Neural crest cell (in vitro differentiated cells): Measurements from ENCODE around the gene ANKRD29. TPM values are rescaled to one million over a fixed set of nuclear protein-coding genes. Genes with fewer than 3 reads are reported as not detected.

Experiments
- DNase-seq: peaks from one replicate; pipeline ENCODE4 v3.0.0; 2021; ENCODE audit warnings: low read depth, mixed read lengths, low spot score
- H3K27ac Mint-ChIP-seq: one replicate; pipeline ENCODE4 v1.8.0; 2021; ENCODE audit warnings: mild to moderate bottlenecking, mixed read lengths; ENCODE audit not compliant: unreplicated experiment
- H3K27me3 Mint-ChIP-seq: 2 replicates; pipeline ENCODE4 v1.8.0; 2021; ENCODE audit warnings: low read depth, mild to moderate bottlenecking, mixed read lengths
- H3K36me3 Mint-ChIP-seq: 2 replicates; pipeline ENCODE4 v1.8.0; 2021; ENCODE audit warnings: low read depth, mild to moderate bottlenecking, mixed read lengths
- H3K4me1 Mint-ChIP-seq: 2 replicates; pipeline ENCODE4 v1.8.0; 2021; ENCODE audit warnings: mixed read lengths
- H3K4me3 Mint-ChIP-seq: one replicate; pipeline ENCODE4 v1.8.0; 2021; ENCODE audit warnings: mild to moderate bottlenecking, mixed read lengths
- H3K9me3 Mint-ChIP-seq: 2 replicates; pipeline ENCODE4 v1.8.0; 2021; ENCODE audit warnings: mixed read lengths
- total RNA-seq: library from RNA; stranded (reverse); gene quantifications from 2 replicates; pipeline ENCODE4 v1.2.1, GENCODE V29; 2021
- TF ChIP-seq, protein P1 (sequence below): fragments of 200-600 bp; sonication (generic); conservative IDR thresholded peaks from 2 replicates; pipeline ENCODE4 v1.5.0; 2021; ENCODE audit warnings: antibody characterized with exemption, mild to moderate bottlenecking

Gene ANKRD29
- total RNA-seq, 1 donor from 2014 or later = 0.61 TPM

DNA sequence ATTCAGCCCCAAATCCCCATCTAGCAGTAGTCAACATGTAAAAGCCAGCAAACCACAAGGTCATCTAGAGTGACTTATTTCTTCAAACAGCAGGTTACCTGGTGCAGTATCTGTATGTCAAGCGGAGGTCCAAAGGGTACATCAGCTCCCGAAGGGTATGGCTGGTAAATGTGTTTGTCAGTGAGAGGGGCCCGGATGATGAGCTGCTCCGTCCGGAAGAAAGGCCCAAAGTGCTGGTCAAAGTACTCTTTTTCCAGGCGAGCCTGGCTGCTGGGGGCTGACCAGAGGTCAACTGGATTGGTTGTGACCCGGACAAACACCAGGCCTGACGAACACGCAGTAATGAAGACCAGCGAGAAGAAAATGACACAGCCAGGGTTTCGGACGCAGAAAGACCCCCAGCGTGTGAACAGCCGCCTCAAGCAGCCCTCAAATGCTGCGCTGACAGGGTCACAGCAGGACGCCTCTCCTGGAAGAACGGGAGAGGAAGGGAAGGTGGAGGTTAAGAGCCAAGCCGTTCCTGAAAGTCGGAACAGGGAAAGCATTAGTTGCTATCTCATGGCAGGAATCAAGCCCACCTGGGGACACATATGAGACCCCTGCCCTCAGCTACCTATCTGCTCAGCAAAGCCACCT lies 106.4 kb downstream of the ANKRD29 start:
- Mint-ChIP-seq H3K36me3 (peaks cover 33% of the 10 kb centered on the region), H3K27ac (no peak overlapping the region), H3K4me1 (no peaks in the 10 kb centered on the region), H3K4me3 (no peak overlapping the region), H3K9me3 (no peaks in the 10 kb centered on the region), H3K27me3 (no peaks in the 10 kb centered on the region)
- no peak for DNase-seq
- TF ChIP-seq, protein P1, sequence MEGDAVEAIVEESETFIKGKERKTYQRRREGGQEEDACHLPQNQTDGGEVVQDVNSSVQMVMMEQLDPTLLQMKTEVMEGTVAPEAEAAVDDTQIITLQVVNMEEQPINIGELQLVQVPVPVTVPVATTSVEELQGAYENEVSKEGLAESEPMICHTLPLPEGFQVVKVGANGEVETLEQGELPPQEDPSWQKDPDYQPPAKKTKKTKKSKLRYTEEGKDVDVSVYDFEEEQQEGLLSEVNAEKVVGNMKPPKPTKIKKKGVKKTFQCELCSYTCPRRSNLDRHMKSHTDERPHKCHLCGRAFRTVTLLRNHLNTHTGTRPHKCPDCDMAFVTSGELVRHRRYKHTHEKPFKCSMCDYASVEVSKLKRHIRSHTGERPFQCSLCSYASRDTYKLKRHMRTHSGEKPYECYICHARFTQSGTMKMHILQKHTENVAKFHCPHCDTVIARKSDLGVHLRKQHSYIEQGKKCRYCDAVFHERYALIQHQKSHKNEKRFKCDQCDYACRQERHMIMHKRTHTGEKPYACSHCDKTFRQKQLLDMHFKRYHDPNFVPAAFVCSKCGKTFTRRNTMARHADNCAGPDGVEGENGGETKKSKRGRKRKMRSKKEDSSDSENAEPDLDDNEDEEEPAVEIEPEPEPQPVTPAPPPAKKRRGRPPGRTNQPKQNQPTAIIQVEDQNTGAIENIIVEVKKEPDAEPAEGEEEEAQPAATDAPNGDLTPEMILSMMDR = no peak

DNA sequence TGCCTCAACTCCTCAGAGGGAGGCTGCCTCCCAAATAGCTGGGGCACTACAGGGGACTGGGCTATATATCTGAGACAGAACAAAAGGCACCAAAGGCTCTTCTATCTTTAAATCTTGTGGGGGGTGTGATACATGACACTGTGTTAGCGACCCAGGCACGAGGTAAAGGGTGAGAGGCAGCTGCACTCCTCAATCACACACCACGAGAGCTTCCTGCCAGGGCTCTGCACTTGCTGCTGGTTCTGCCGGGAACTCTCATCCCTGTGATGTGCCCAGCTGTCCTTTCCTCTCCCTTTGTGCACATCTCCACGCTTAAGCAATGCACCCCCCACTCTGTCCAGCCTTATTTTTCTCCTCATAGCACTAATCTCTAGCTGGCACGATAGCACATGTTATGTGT lies 108.8 kb downstream of the ANKRD29 start:
- H3K27ac Mint-ChIP-seq = no peak overlapping the region
- H3K36me3 Mint-ChIP-seq = peaks cover 36% of the 10 kb centered on the region
- TF ChIP-seq, protein P1 = no peak
- H3K4me3 Mint-ChIP-seq = no peak overlapping the region
- H3K9me3 Mint-ChIP-seq = no peaks in the 10 kb centered on the region
- no peak for DNase-seq
- H3K27me3 Mint-ChIP-seq = no peaks in the 10 kb centered on the region
- H3K4me1 Mint-ChIP-seq = no peaks in the 10 kb centered on the region

DNA sequence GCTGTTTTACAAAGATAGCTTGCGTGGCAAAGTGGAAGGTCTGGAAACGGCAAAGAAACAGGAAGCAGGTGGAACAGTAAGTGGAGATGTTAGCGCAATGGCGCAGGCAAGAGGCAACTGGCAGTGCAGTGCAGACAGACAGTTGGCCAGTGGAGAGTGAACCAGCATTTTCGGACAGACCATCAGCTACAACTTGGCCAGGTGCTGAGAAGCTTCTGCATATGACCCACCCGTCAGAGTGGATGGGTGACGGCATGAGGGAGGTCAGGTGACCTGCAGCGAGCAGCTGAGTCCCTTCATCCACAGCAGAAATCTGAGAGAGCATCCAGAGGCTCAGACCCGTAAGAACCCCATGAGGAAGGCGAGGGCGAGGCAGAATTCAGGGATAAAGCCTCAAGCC lies 110.2 kb downstream of the ANKRD29 start:
- H3K4me3 Mint-ChIP-seq = no peak overlapping the region
- H3K36me3 Mint-ChIP-seq = peaks cover 33% of the 10 kb centered on the region
- no peaks in the 10 kb centered on the region for H3K27me3 Mint-ChIP-seq
- no peak overlapping the region for H3K27ac Mint-ChIP-seq
- DNase-seq = no peak
- no peaks in the 10 kb centered on the region for H3K4me1 Mint-ChIP-seq
- no peaks in the 10 kb centered on the region for H3K9me3 Mint-ChIP-seq
- TF ChIP-seq, protein P1 = no peak

DNA sequence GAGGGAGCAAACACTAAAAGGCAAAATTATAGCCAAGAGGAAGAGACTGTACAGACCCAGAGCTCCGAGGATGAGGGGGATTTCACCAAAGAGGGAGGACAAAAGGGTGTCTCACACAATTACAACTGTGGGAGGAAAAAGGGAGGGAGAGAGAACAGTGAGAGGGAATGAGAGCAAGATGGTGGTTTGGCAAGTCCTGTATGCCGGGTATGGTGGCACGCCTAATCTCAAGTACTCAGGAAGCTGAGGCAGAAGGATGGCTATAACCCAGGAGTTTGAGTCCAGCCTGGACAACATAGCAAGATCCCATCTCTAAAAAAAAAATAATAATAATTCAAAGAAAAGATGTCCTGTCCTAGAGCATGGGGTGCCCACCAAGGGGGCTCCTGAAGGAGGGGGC lies 110.7 kb downstream of the ANKRD29 start:
- no peaks in the 10 kb centered on the region for H3K4me1 Mint-ChIP-seq
- no peak for DNase-seq
- H3K4me3 Mint-ChIP-seq = no peak overlapping the region
- H3K9me3 Mint-ChIP-seq = no peaks in the 10 kb centered on the region
- TF ChIP-seq, protein P1 = no peak
- H3K27ac Mint-ChIP-seq = no peak overlapping the region
- H3K36me3 Mint-ChIP-seq = peaks cover 31% of the 10 kb centered on the region
- no peaks in the 10 kb centered on the region for H3K27me3 Mint-ChIP-seq

DNA sequence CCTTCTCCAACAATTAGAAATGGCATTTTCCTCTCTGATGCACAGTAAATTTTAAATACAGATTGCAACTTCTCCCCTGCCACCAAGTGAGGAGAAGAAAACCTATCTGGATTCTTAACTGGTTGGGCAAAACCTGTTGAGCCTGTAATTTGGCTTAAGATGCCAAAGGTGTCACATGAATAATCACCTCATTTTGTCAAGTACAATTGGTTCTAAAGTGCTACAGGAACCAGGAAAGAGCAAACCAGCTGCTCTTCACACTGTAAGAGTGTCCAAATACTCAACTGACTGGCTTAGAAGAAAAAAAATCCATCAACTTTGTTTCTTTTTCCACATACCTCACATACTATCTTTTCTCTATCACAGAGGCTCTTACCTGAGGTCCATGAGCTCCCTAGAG lies 111.8 kb downstream of the ANKRD29 start:
- no peak for DNase-seq
- Mint-ChIP-seq H3K9me3 (no peaks in the 10 kb centered on the region), H3K27ac (peak overlapping the region; percentile 63), H3K4me3 (no peak overlapping the region), H3K36me3 (peaks cover 31% of the 10 kb centered on the region), H3K4me1 (no peaks in the 10 kb centered on the region), H3K27me3 (no peaks in the 10 kb centered on the region)
- TF ChIP-seq, protein P1 = no peak

Other genes with a start within 250 kb of the ANKRD29 start
- 35.3 and 39.4 TPM in 2 replicates for gene RIOK3, start 209.6 kb downstream of the ANKRD29 start, total RNA-seq
- gene RMC1, start 159.4 kb downstream of the ANKRD29 start, total RNA-seq = 25.1 and 28.9 TPM in 2 replicates
- gene NPC1, start 76.4 kb downstream of the ANKRD29 start, total RNA-seq = 62.7 and 68.3 TPM in 2 replicates
- 0.25 and 0.35 TPM in 2 replicates for gene LAMA3, start 26.5 kb upstream of the ANKRD29 start, total RNA-seq